Transverse colon (tissue), 4 donors: ENCODE data around the gene GRIP2. TPM values are rescaled to one million over a fixed set of nuclear protein-coding genes. Genes with fewer than 3 reads are reported as not detected.

Source experiments
- DNase-seq: peaks from one replicate; pipeline ENCODE4 v3.0.0-alpha.2; 2019
- H3K27ac ChIP-seq, 4 donors: fragments of 200-600 bp; sonication (generic); 2 replicates each; pipeline ENCODE4 v1.5.1; 2016 to 2018; ENCODE audit warnings: inconsistent platforms in 4 of 4
- H3K27me3 ChIP-seq: fragments of 200-600 bp; sonication (generic); 2 replicates; pipeline ENCODE4 v1.5.1; 2017; ENCODE audit warnings: inconsistent platforms
- H3K36me3 ChIP-seq, 4 donors: fragments of 200-600 bp; sonication (generic); 2 replicates each; pipeline ENCODE4 v1.5.1; 2017 to 2019; ENCODE audit warnings: inconsistent platforms in 4 of 4
- H3K4me1 ChIP-seq, 4 donors: fragments of 200-600 bp; sonication (generic); 2 replicates each; pipeline ENCODE4 v1.5.1; 2017 to 2020; ENCODE audit warnings: inconsistent platforms in 4 of 4
- H3K4me3 ChIP-seq, 4 donors: fragments of 200-600 bp; sonication (generic); 1 replicate in 1 of 4; 2 replicates in 3 of 4; pipeline versions ENCODE4 v1.5.1 to v1.6.1; 2017 to 2019; ENCODE audit warnings: inconsistent platforms in 4 of 4
- H3K9me3 ChIP-seq, 2 donors: fragments of 200-600 bp; sonication (generic); 2 replicates each; pipeline ENCODE4 v1.5.1; 2017 to 2019; ENCODE audit warnings: inconsistent platforms in 2 of 2
- EP300 ChIP-seq: sonication (generic); formaldehyde crosslinking; IDR thresholded peaks from one replicate; pipeline ENCODE4 v1.6.1; 2017; ENCODE audit warnings: antibody characterized with exemption, low read depth
- POLR2A ChIP-seq: fragments of 450-650 bp; IDR thresholded peaks from one replicate; pipeline ENCODE4 v1.6.1; 2016; ENCODE audit warnings: antibody characterized with exemption, mild to moderate bottlenecking, moderate library complexity
- POLR2AphosphoS5 ChIP-seq, 3 donors: sonication (generic); formaldehyde crosslinking; IDR thresholded peaks; one replicate each; pipeline ENCODE4 v1.6.1; 2016; ENCODE audit warnings: antibody characterized with exemption in 3 of 3
- WGBS, 2 donors: methylation state at CpG; one replicate each; pipeline ENCODE4 v1.1.5; 2018; ENCODE audit warnings: low coverage in 1 of 2; 5-methylcytosine and 5-hydroxymethylcytosine counted together
- in situ Hi-C, 4 donors: fragments of 200-750 bp; cut with MboI; loops; one replicate each; pipeline versions ENCODE4 v1.15.0 to v1.15.1; 2017; ENCODE audit warnings: low sequenced_read_pairs in 3 of 4, low pct_ligation_motif_present in 1 of 4, low pct_unique_long_range_greater_than_20kb in 1 of 4
- intact Hi-C: fragments of 100-400 bp; cut with DNase I; formaldehyde crosslinking; loops from one replicate; pipeline ENCODE4 v1.15.1; 2023; ENCODE audit warnings: low total_unique reads
- total RNA-seq, 4 donors: library from RNA; depleted of rRNA; stranded (reverse); fragments of >200 nt; gene quantifications; one replicate each; pipeline ENCODE4 v1.1.0, GENCODE V29; 2016
- TF ChIP-seq, protein P1 (sequence below), 5 experiments: fragments of 200-600 bp in 3 of 5; fragments of 450-650 bp in 2 of 5; sonication (generic) in 3 of 5; IDR thresholded peaks; 1 replicate in 2 of 5; 2 replicates in 3 of 5; pipeline ENCODE4 v1.5.1; 2016 to 2017; ENCODE audit warnings: antibody characterized with exemption in 5 of 5, inconsistent platforms in 3 of 5, mild to moderate bottlenecking in 2 of 5, moderate library complexity in 1 of 5

The GRIP2 gene
- total RNA-seq, 4 donors from 2014 or later = 0.27 to 0.40 TPM; not detected in 2

DNA sequence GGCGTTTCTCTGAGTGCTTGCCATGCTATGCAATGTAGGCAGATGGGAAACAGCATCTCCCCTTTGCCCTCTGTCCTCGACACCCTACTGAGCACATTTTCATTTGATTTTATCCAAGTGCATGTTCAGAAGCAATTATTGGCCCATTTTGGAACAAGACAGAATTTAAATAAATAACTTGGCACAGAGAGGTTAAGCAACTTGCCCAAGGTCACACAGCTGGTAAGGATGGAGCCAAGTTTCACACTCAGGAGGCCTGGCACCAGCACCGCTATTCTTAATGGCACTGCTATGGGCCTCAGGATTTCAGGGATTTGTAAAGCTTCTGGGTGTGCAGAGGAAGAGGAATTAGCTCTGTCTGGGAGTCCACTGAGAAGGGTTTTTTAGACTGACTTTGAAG, 2.5 kb upstream of the GRIP2 start:
- Histone ChIP-seq H3K9me3 (no peaks in the 10 kb centered on the region), H3K27me3 (no peaks in the 10 kb centered on the region), H3K36me3 (no peaks in the 10 kb centered on the region), H3K27ac (no peak overlapping the region), H3K4me3 (no peak overlapping the region), H3K4me1 (peaks cover 0 to 1% (median under 1%) of the 10 kb centered on the region in 4 donors)
- intact Hi-C loops (no loop called here), in situ Hi-C loops (no loop called here)
- WGBS, 2 donors = 76% methylated on average over 3 of the region's 3 CpGs; no CpG with 5 or more reads in 1 of the 2 donors
- TF ChIP-seq EP300 (no peak), POLR2AphosphoS5 (IDR thresholded peaks at IDR 0.05) (no peak), POLR2A (no peak)
- TF ChIP-seq, protein P1, sequence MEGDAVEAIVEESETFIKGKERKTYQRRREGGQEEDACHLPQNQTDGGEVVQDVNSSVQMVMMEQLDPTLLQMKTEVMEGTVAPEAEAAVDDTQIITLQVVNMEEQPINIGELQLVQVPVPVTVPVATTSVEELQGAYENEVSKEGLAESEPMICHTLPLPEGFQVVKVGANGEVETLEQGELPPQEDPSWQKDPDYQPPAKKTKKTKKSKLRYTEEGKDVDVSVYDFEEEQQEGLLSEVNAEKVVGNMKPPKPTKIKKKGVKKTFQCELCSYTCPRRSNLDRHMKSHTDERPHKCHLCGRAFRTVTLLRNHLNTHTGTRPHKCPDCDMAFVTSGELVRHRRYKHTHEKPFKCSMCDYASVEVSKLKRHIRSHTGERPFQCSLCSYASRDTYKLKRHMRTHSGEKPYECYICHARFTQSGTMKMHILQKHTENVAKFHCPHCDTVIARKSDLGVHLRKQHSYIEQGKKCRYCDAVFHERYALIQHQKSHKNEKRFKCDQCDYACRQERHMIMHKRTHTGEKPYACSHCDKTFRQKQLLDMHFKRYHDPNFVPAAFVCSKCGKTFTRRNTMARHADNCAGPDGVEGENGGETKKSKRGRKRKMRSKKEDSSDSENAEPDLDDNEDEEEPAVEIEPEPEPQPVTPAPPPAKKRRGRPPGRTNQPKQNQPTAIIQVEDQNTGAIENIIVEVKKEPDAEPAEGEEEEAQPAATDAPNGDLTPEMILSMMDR (IDR thresholded peaks at IDR 0.05) = no peak
- DNase-seq = no peak

DNA sequence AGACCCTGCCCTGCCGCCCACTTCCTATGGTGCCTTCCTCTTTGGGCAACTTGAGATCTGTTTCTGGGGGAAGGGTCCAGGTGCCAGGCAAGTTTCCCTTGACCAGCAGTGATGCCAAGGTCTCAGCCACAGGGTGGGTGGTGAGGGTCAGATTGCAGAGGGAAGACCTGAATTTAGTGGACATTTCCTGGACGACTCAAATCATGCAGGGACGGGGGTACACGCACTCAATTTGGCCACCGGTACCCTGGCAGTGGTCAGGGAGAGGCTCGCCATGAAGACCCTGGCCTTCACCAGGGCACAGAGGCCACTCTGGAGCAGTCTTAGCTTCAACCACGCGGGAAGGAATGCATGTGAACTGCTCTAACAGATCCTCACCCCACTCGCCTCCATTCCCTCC, 1.5 kb upstream of the GRIP2 start:
- no peaks in the 10 kb centered on the region for H3K27me3 ChIP-seq
- 89 to 100% methylated on average over 1 to 9 of the region's 9 CpGs for WGBS, 2 donors
- in situ Hi-C loops = no loop called here
- no peak overlapping the region for H3K27ac ChIP-seq
- no peaks in the 10 kb centered on the region for H3K36me3 ChIP-seq
- H3K4me3 ChIP-seq = no peak overlapping the region
- H3K4me1 ChIP-seq = no peaks in the 10 kb centered on the region
- intact Hi-C loops = no loop called here
- no peaks in the 10 kb centered on the region for H3K9me3 ChIP-seq
- no peak for DNase-seq
- TF ChIP-seq EP300 (no peak), POLR2AphosphoS5 (IDR thresholded peaks at IDR 0.05) (no peak), POLR2A (no peak)
- TF ChIP-seq, protein P1 (IDR thresholded peaks at IDR 0.05) = no peak

- no peaks in the 10 kb centered on the region for H3K36me3 ChIP-seq
- in situ Hi-C loops (no loop called here), intact Hi-C loops (no loop called here)
- H3K27me3 ChIP-seq = no peaks in the 10 kb centered on the region
- no peak for DNase-seq
- H3K9me3 ChIP-seq = no peaks in the 10 kb centered on the region
- TF ChIP-seq POLR2A (no peak), POLR2AphosphoS5 (IDR thresholded peaks at IDR 0.05) (no peak), EP300 (no peak)
- TF ChIP-seq, protein P1 (IDR thresholded peaks at IDR 0.05) = no peak
- 89% methylated on average over 5 of the region's 6 CpGs; no CpG with 5 or more reads in 1 of the 2 donors for WGBS, 2 donors
- H3K27ac ChIP-seq = no peak overlapping the region
- H3K4me1 ChIP-seq = no peaks in the 10 kb centered on the region
- H3K4me3 ChIP-seq = no peak overlapping the region
These were observed 761 bp upstream of the GRIP2 start for GRCh38 chr3:14540821-14541385.

DNA sequence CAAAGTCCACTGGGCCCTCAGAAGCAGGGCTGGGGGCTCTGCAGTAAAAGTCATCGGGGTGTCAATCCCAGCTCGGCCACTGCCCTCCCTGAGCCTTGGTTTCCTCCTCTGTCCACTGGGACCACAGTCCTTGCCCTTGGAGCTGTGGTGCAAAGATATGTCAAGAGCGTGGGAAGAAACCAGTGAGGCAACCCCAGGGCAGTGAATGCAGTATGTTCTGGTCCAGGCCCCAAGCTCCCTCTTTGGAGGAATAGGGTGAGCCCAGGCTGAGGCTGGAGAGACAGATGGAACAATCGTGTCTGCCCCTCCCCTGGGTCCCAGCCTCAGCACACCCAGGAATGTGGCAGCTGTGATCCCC, 779 bp downstream of the GRIP2 start:
- no peaks in the 10 kb centered on the region for H3K9me3 ChIP-seq
- intact Hi-C loops (no loop called here), in situ Hi-C loops (no loop called here)
- no peaks in the 10 kb centered on the region for H3K4me1 ChIP-seq
- DNase-seq = no peak
- H3K27me3 ChIP-seq = no peaks in the 10 kb centered on the region
- no peak overlapping the region for H3K4me3 ChIP-seq
- WGBS, 2 donors = 92% methylated on average over 4 of the region's 4 CpGs; no CpG with 5 or more reads in 1 of the 2 donors
- H3K27ac ChIP-seq = no peak overlapping the region
- H3K36me3 ChIP-seq = no peaks in the 10 kb centered on the region
- TF ChIP-seq, protein P1 (IDR thresholded peaks at IDR 0.05) = no peak
- TF ChIP-seq POLR2A (no peak), POLR2AphosphoS5 (IDR thresholded peaks at IDR 0.05) (no peak), EP300 (no peak)
